ENCODE results near the gene WDR43.

DNA sequence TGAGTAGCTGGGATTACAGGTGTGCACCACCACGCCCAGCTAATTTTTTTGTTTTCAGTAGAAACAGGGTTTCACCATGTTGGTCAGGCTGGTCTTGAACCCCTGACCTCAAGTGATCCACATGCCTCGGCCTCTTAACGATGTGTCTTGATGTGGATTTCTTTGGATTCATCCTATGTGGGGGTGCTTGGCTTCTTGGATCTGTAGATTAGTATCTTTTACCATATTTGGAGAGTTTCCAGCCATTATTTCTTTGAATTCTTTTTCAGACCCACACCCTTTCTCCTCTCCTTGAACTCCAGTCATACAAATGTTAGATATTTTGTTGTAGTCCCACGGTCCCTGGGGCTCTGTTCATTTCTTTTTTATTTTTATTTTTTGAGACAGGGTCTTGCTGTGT, 79.8 kb downstream of the WDR43 start:
- no peak for TF ChIP-seq POLR2A (IDR thresholded peaks at IDR 0.05)
- TF ChIP-seq, protein P1, sequence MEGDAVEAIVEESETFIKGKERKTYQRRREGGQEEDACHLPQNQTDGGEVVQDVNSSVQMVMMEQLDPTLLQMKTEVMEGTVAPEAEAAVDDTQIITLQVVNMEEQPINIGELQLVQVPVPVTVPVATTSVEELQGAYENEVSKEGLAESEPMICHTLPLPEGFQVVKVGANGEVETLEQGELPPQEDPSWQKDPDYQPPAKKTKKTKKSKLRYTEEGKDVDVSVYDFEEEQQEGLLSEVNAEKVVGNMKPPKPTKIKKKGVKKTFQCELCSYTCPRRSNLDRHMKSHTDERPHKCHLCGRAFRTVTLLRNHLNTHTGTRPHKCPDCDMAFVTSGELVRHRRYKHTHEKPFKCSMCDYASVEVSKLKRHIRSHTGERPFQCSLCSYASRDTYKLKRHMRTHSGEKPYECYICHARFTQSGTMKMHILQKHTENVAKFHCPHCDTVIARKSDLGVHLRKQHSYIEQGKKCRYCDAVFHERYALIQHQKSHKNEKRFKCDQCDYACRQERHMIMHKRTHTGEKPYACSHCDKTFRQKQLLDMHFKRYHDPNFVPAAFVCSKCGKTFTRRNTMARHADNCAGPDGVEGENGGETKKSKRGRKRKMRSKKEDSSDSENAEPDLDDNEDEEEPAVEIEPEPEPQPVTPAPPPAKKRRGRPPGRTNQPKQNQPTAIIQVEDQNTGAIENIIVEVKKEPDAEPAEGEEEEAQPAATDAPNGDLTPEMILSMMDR (IDR thresholded peaks at IDR 0.05), result no peak

Measured in right lobe of liver (tissue), 4 donors.